Keratinocyte (primary cell): Measurements from ENCODE around the gene IGFL2.

Source experiments
- EZH2 ChIP-seq: IDR thresholded peaks from one replicate; pipeline ENCODE4 v1.6.1; 2012; ENCODE audit warnings: inconsistent platforms, mild to moderate bottlenecking, low read length, moderate library complexity
- TF ChIP-seq, protein P1 (sequence below), 3 experiments: IDR thresholded peaks in 1 of 3; conservative IDR thresholded peaks in 1 of 3; optimal IDR thresholded peaks in 1 of 3; 2 replicates in 2 of 3; 3 replicates in 1 of 3; pipeline versions ENCODE3 to v1.5.1; 2011; ENCODE audit warnings: low read length in 3 of 3, mild to moderate bottlenecking in 3 of 3, moderate library complexity in 2 of 3, control low read depth in 1 of 3, inconsistent platforms in 1 of 3; ENCODE audit not compliant: insufficient read depth in 2 of 3; ENCODE audit errors: extremely low read depth in 1 of 3

DNA sequence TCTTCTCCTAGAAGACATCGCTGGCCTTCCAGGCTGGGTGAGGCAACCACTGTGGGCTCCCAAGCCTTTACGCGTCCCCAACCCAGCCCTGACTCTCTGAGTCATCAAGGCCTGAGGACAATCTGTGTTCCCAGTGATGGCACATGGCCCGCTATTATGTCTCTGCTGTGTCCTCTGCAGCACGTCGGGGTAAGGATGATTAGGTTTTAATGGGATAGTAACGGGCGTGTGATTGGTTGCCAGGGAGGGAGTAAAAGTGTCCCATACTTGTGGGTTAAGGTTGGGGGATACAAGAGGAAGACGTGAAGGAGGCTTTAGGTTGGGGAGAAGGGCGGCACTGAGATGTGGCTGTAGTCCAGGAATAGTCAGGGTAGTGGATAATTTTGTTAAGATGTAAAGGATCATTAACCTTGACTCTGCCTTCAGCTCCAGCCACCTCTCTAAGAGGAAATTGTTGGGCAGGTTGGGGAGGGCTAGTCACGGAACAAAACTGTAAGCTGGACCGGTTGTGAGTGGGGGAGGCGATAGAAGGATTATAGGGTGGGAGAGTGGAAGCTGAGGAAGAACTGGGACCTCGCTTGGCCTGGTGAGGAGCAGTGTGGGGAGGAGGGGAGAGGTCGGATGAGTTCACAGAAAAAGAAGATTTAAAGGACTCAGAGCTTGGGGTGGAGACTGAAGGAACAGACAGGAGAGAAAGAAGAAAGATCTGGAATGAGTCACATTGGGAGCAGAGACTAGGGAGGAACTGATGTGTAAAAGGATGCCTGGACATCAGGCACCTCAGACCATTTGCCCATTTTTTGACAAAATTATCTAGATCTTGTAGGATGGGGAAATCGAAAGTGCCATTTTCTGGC lies 53.6 kb downstream of the IGFL2 start:
- no peak for TF ChIP-seq EZH2
- TF ChIP-seq, protein P1, sequence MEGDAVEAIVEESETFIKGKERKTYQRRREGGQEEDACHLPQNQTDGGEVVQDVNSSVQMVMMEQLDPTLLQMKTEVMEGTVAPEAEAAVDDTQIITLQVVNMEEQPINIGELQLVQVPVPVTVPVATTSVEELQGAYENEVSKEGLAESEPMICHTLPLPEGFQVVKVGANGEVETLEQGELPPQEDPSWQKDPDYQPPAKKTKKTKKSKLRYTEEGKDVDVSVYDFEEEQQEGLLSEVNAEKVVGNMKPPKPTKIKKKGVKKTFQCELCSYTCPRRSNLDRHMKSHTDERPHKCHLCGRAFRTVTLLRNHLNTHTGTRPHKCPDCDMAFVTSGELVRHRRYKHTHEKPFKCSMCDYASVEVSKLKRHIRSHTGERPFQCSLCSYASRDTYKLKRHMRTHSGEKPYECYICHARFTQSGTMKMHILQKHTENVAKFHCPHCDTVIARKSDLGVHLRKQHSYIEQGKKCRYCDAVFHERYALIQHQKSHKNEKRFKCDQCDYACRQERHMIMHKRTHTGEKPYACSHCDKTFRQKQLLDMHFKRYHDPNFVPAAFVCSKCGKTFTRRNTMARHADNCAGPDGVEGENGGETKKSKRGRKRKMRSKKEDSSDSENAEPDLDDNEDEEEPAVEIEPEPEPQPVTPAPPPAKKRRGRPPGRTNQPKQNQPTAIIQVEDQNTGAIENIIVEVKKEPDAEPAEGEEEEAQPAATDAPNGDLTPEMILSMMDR (optimal IDR thresholded peaks at IDR 0.05 in 1 of 3, IDR thresholded peaks at IDR 0.05 in 1 of 3, conservative IDR thresholded peaks at IDR 0.05 in 1 of 3; ENCODE audit: extremely low read depth in 1 of 3, insufficient read depth in 2 of 3, low read length in 3 of 3): no peak
